22Rv1 (cell line): Measurements from ENCODE around the gene MVP.
A peak's percentile ranks its signal among the peaks of the same experiment; 100 is the strongest.
"Not testable (repeated sequence)": the region's sequence is repeated elsewhere in the genome, so short reads cannot be mapped to it uniquely, and the experiment has no call there.

Source experiments
- H3K27ac ChIP-seq: fragments of 450-650 bp; 2 replicates; pipeline ENCODE4 v1.5.1; 2017
- CTCF ChIP-seq: fragments of 450-650 bp; IDR thresholded peaks from 2 replicates; pipeline ENCODE4 v1.5.1; 2017; ENCODE audit warnings: mild to moderate bottlenecking
- ZFX ChIP-seq: fragments of 450-650 bp; IDR thresholded peaks from 2 replicates; pipeline ENCODE4 v1.6.1; 2017; ENCODE audit warnings: antibody characterized with exemption, borderline replicate concordance

MVP gene

DNA sequence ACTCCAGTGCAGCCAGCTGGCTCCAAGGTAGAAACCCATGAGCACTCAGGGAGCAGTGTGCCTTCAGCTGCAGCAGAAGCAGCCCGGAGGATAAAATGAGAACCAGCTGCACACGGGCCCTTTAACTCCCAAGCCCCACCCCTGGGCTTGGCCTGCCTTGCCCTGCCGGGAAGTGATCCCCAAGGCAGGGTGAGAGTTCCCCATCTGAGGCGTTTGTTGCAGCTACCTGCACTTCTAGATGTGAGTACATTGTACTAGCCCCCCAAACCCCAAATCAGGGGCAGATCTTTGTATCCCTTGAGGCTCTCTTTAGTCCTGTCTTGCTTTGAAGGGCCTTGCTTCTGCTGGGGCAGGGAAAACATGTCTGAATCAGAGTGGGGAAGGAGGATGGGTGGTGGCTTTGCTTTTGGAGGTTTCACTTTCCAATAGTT lies at the start of gene MVP:
TSS of gene MVP (plus strand) at position 192 of the 431 bp plus-strand sequence. CDS start 10,088 bp downstream, outside the sequence.
- TF ChIP-seq CTCF: no peak
- no peak for TF ChIP-seq ZFX
- H3K27ac ChIP-seq: peak within 1 kb of the TSS; percentile 100

DNA sequence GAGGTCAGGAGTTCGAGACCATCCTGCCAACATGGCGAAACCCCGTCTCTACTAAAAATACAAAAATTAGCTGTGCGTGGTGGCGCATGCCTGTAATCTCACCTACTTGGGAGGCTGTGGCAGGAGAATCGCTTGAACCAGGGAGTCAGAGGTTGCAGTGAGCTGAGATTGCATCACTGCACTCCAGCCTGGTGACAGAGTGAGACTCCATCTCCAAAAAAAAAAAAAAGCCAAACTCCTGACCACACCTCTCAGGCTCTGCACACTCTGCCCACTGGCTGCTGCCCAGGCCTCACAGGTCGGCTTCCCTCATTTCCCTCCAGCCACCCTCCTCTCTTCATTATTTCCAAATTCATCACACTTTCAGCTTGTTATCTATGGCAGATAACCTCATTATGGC lies 47.9 kb upstream of the MVP start:
- not testable (repeated sequence) for H3K27ac ChIP-seq

GRCh38 chr16:29774730-29775129 lies 45.5 kb upstream of the MVP start:
- TF ChIP-seq ZFX (no peak), CTCF (no peak)
- no peak overlapping the region for H3K27ac ChIP-seq

DNA sequence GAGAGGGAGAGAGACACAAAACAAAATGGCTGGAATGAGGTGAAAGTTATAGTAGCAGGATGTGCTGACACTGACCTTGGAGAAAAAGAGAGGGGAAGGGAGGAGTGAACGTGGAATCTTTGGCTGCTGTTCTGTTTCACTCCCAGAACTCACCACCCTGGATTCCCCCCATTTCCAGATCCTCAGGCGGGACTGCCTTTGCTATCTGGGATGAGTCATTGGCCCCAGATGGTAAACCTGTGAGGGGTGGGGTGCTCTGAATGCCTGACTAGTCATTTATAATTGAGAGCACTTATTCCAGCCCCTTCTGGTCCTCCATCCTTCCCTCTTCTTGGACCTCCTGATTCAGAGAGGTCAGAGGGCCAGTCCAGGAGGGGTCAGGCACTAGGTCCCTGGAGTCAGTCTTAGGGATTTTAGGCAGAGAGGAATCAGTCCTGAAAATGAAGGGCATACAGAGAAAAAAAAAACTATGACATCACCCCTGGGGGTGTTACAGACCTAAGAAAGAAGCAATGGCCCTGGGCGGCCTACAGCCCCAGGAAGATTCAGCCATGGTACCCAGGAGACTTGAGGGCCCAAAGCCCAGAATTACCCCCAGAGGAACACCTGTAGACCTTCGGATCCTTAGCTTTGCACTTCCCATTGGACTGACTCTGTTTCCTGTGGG lies 44.4 kb upstream of the MVP start:
- TF ChIP-seq ZFX (no peak), CTCF (no peak)
- H3K27ac ChIP-seq: no peak overlapping the region

DNA sequence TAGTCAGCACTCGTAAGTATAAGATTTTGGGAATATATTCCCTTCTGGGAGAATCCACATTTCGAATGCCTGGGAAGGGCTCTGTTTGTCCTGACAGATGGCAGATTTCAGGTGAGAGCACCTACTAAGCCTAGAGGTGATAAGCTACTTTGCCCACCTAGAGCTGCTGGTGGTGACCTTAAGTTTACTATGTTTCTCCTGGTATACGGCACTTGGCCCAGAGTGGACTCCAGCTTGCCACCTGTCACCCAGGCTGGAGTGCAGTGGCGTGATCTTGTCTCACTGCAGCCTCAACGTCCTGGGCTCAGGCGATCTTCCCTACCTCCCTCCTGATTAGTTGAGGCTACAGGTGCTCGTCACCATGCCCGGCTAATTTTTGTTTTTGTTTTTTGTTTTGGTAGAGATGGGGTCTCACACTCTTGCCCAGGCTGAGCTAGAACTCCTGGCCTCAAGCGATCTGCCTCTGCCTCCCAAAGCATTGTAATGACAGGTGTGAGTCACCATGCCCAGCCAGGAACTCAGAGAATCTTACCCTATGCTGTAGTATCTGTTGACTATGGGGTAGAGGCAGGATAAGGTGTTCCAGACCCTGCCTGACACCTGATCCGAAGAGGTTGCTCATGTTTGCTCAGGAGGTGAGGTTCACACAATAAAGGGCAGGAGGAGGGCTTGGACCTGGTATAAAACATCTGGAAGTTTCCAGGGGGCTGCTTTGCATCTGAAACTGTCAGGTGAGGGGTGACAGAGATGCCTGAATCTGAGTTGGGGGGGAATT lies 42.5 kb upstream of the MVP start, which contains the start of gene ZG16:
TSS of gene ZG16 (plus strand) at position 681 of the 775 bp plus-strand sequence. CDS start 1,011 bp downstream, outside the sequence.
- TF ChIP-seq ZFX: no peak
- no peak for TF ChIP-seq CTCF

DNA sequence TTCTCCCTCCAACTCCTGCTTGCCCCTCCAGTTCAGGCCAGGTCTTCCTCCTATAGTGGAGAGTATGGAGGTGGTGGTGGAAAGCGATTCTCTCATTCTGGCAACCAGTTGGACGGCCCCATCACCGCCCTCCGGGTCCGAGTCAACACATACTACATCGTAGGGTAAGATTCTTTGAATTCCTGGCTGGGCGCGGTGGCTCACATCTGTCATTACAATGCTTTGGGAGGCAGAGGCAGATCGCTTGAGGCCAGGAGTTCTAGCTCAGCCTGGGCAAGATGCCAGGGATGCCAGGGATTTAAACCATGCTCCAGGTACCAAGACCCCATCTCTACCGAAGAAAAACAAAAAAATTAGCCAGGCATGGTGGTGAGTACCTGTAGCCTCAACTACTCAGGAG lies 40.8 kb upstream of the MVP start:
- TF ChIP-seq ZFX (no peak), CTCF (no peak)

More for the DNA sequence above, 42.5 kb upstream of the MVP start, which contains the start of gene ZG16:
- no peak within 1 kb of the TSS for H3K27ac ChIP-seq

DNA sequence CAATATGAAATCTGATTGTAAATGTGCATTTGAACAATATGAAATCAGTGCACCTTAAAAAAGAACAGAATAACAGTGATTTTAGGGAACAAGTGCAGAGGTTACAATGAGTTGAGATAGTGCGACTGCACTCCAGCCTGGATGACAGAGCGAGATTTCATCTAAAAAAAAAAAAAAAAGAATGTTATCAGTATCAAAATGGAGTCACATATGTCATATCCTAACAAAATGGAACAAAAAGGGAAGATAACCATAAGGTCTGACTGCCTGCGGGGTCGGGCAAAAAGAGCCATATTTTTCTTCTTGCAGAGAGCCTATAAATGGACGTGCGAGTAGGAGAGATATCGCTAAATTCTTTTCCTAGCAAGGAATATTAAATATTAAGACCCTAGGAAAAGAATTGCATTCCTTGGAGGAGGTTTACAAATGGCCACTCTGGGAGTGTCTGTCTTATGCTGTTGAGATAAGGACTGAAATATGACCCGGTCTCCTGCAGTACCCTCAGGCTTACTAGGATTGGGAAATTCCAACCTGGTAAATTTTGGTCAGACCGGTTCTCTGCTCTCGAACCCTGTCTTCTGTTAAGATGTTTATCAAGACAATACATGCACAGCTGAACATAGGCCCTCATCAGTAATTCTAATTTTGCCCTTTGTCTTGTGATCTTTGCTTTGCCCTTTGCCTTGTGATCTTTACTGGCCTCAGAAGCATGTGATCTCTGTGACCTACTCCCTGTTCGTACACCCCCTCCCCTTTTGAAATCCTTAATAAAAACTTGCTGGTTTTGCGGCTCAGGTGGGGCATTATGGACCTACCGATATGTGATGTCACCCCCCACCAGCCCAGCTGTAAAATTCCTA lies 36.9 kb upstream of the MVP start:
- peak overlapping the region; percentile 37 for H3K27ac ChIP-seq

More for the DNA sequence above, 40.8 kb upstream of the MVP start:
- no peak overlapping the region for H3K27ac ChIP-seq
